ENCODE results near the gene SEMA3A.

SEMA3A gene

GRCh38 chr7:83952236-83952635 is 242.4 kb downstream of the SEMA3A start:
- DNase-seq (ENCODE audit: low read depth in 1 of 2, low spot score in 1 of 2), result no peak
- Histone ChIP-seq H3K27me3 (ENCODE audit: insufficient read depth, poor library complexity, severe bottlenecking) (no peaks in the 10 kb centered on the region), H3K4me3 (replicated peaks; ENCODE audit: insufficient read depth, low read length) (no peak overlapping the region), H3K27ac (replicated peaks) (no peak overlapping the region)
- TF ChIP-seq SPI1 (IDR thresholded peaks at IDR 0.05; ENCODE audit: borderline replicate concordance, low read depth), result no peak

- no peak overlapping the region for H3K4me3 ChIP-seq (replicated peaks; ENCODE audit: insufficient read depth, low read length)
- no peak overlapping the region for H3K27ac ChIP-seq (replicated peaks)
- DNase-seq (ENCODE audit: low read depth in 1 of 2, low spot score in 1 of 2), result peak; percentile 12 to 57
- TF ChIP-seq CTCF (IDR thresholded peaks at IDR 0.05; ENCODE audit: insufficient read depth, low read length) (peak; percentile 47), SPI1 (IDR thresholded peaks at IDR 0.05; ENCODE audit: borderline replicate concordance, low read depth) (no peak)
- H3K27me3 ChIP-seq (ENCODE audit: insufficient read depth, poor library complexity, severe bottlenecking), result no peaks in the 10 kb centered on the region
These were observed 247.3 kb downstream of the SEMA3A start for GRCh38 chr7:83947260-83947659.

- no peaks in the 10 kb centered on the region for H3K27me3 ChIP-seq (ENCODE audit: insufficient read depth, poor library complexity, severe bottlenecking)
- no peak for DNase-seq (ENCODE audit: low read depth in 1 of 2, low spot score in 1 of 2)
- H3K27ac ChIP-seq (replicated peaks), result no peak overlapping the region
- no peak overlapping the region for H3K4me3 ChIP-seq (replicated peaks; ENCODE audit: insufficient read depth, low read length)
- TF ChIP-seq SPI1 (IDR thresholded peaks at IDR 0.05; ENCODE audit: borderline replicate concordance, low read depth) (no peak), CTCF (IDR thresholded peaks at IDR 0.05; ENCODE audit: insufficient read depth, low read length) (no peak)
These were observed 247.8 kb downstream of the SEMA3A start for GRCh38 chr7:83946801-83947200.

- TF ChIP-seq GABPA (IDR thresholded peaks at IDR 0.05; ENCODE audit: low read depth), result no peak
- TF ChIP-seq POLR2AphosphoS5 (IDR thresholded peaks at IDR 0.05; ENCODE audit: low read depth), result no peak
- TF ChIP-seq REST (IDR thresholded peaks at IDR 0.05; ENCODE audit: insufficient replicate concordance, low read depth), result no peak
- TF ChIP-seq CTCF (IDR thresholded peaks at IDR 0.05; ENCODE audit: insufficient read depth, low read length), result no peak
- TF ChIP-seq SPI1 (IDR thresholded peaks at IDR 0.05; ENCODE audit: borderline replicate concordance, low read depth), result no peak
- no peaks in the 10 kb centered on the region for H3K27me3 ChIP-seq (ENCODE audit: insufficient read depth, poor library complexity, severe bottlenecking)
- no peak overlapping the region for H3K4me3 ChIP-seq (replicated peaks; ENCODE audit: insufficient read depth, low read length)
- H3K27ac ChIP-seq (replicated peaks), result no peak overlapping the region
- DNase-seq (ENCODE audit: low read depth in 1 of 2, low spot score in 1 of 2), result no peak
These were observed 253.3 kb downstream of the SEMA3A start for GRCh38 chr7:83941300-83941699.

- Histone ChIP-seq H3K27me3 (ENCODE audit: insufficient read depth, poor library complexity, severe bottlenecking) (no peaks in the 10 kb centered on the region), H3K27ac (replicated peaks) (no peak overlapping the region), H3K4me3 (replicated peaks; ENCODE audit: insufficient read depth, low read length) (no peak overlapping the region)
- no peak for DNase-seq (ENCODE audit: low read depth in 1 of 2, low spot score in 1 of 2)
- TF ChIP-seq SPI1 (IDR thresholded peaks at IDR 0.05; ENCODE audit: borderline replicate concordance, low read depth) (no peak), POLR2AphosphoS5 (IDR thresholded peaks at IDR 0.05; ENCODE audit: low read depth) (no peak), GABPA (IDR thresholded peaks at IDR 0.05; ENCODE audit: low read depth) (no peak), CTCF (IDR thresholded peaks at IDR 0.05; ENCODE audit: insufficient read depth, low read length) (no peak), REST (IDR thresholded peaks at IDR 0.05; ENCODE audit: insufficient replicate concordance, low read depth) (no peak)
These were observed 256.7 kb downstream of the SEMA3A start for GRCh38 chr7:83937930-83938329.
